WERI-Rb-1 (cell line): Measurements from ENCODE around the gene NT5DC1.
"Not testable (repeated sequence)": the region's sequence is repeated elsewhere in the genome, so short reads cannot be mapped to it uniquely, and the experiment has no call there.

Experiments used
- DNase-seq: peaks from one replicate; pipeline ENCODE4 v3.0.0-alpha.2; 2020
- H3K27ac ChIP-seq: fragments of 250-450 bp; sonication (Bioruptor Pico); 2 replicates; pipeline ENCODE4 v1.5.1; 2020; ENCODE audit warnings: mild to moderate bottlenecking, moderate library complexity
- H3K27me3 ChIP-seq: fragments of 250-450 bp; sonication (Bioruptor Pico); 2 replicates; pipeline ENCODE4 v1.5.1; 2021; ENCODE audit warnings: mild to moderate bottlenecking, low read depth, moderate library complexity; ENCODE audit not compliant: insufficient read depth, severe bottlenecking
- H3K36me3 ChIP-seq: fragments of 250-450 bp; sonication (Bioruptor Pico); 2 replicates; pipeline ENCODE4 v1.5.1; 2020; ENCODE audit warnings: mild to moderate bottlenecking, moderate library complexity
- H3K4me3 ChIP-seq: 2 replicates; pipeline ENCODE4 v1.5.1; 2011; ENCODE audit warnings: low read depth, mild to moderate bottlenecking, control low read depth, low read length
- H3K9me3 ChIP-seq: fragments of 250-450 bp; sonication (Bioruptor Pico); 2 replicates; pipeline ENCODE4 v1.5.1; 2021; ENCODE audit warnings: mild to moderate bottlenecking, moderate library complexity; ENCODE audit not compliant: severe bottlenecking
- CTCF ChIP-seq: IDR thresholded peaks from 2 replicates; pipeline ENCODE4 v1.5.1; 2011; ENCODE audit warnings: low read depth, mild to moderate bottlenecking, control low read depth, inconsistent platforms, low read length

The NT5DC1 gene

GRCh38 chr6:116094041-116094440, 6.6 kb upstream of the NT5DC1 start:
- TF ChIP-seq CTCF: no peak
- no peak overlapping the region for H3K27ac ChIP-seq

GRCh38 chr6:116096048-116096759, 4.4 kb upstream of the NT5DC1 start:
- DNase-seq, H3K27ac ChIP-seq, H3K36me3 ChIP-seq, H3K4me3 ChIP-seq, H3K27me3 ChIP-seq, H3K9me3 ChIP-seq: not testable (repeated sequence)

More at GRCh38 chr6:116094041-116094440, 6.6 kb upstream of the NT5DC1 start:
- H3K4me3 ChIP-seq: no peak overlapping the region
- H3K9me3 ChIP-seq: peaks cover 8% of the 10 kb centered on the region
- H3K36me3 ChIP-seq: no peaks in the 10 kb centered on the region
- no peak for DNase-seq
- no peaks in the 10 kb centered on the region for H3K27me3 ChIP-seq

GRCh38 chr6:116096979-116097816, 3.5 kb upstream of the NT5DC1 start:
- Histone ChIP-seq H3K27ac (no peak overlapping the region), H3K36me3 (peaks cover 4% of the 10 kb centered on the region), H3K4me3 (no peak overlapping the region), H3K9me3 (peaks cover 8% of the 10 kb centered on the region), H3K27me3 (no peaks in the 10 kb centered on the region)
- no peak for DNase-seq
- no peak for TF ChIP-seq CTCF

GRCh38 chr6:116099036-116099435, 1.6 kb upstream of the NT5DC1 start:
- no peak for DNase-seq

GRCh38 chr6:116101302-116101718, 657 bp downstream of the NT5DC1 start:
- Histone ChIP-seq H3K9me3 (peaks cover 2% of the 10 kb centered on the region), H3K27me3 (no peaks in the 10 kb centered on the region), H3K4me3 (peak overlapping the region; percentile 88), H3K27ac (peak overlapping the region; percentile 98), H3K36me3 (peaks cover 4% of the 10 kb centered on the region)
- DNase-seq: peak; percentile 88
- TF ChIP-seq CTCF: no peak

More at GRCh38 chr6:116099036-116099435, 1.6 kb upstream of the NT5DC1 start:
- Histone ChIP-seq H3K36me3 (peaks cover 4% of the 10 kb centered on the region), H3K27me3 (no peaks in the 10 kb centered on the region), H3K4me3 (no peak overlapping the region), H3K9me3 (peaks cover 8% of the 10 kb centered on the region), H3K27ac (no peak overlapping the region)
- no peak for TF ChIP-seq CTCF

- Histone ChIP-seq H3K4me3 (peak overlapping the region; percentile 88), H3K36me3 (peaks cover 4% of the 10 kb centered on the region), H3K9me3 (no peaks in the 10 kb centered on the region), H3K27me3 (no peaks in the 10 kb centered on the region), H3K27ac (no peak overlapping the region)
- no peak for DNase-seq
- no peak for TF ChIP-seq CTCF
Observed at GRCh38 chr6:116101790-116102189, 1.1 kb downstream of the NT5DC1 start.
